Neural crest cell (in vitro differentiated cells): ENCODE results near the gene PTGIS. TPM values are rescaled to one million over a fixed set of nuclear protein-coding genes. Genes with fewer than 3 reads are reported as not detected.

Experiments used
- DNase-seq: peaks from one replicate; pipeline ENCODE4 v3.0.0; 2021; ENCODE audit warnings: low read depth, mixed read lengths, low spot score
- H3K27ac Mint-ChIP-seq: one replicate; pipeline ENCODE4 v1.8.0; 2021; ENCODE audit warnings: mild to moderate bottlenecking, mixed read lengths; ENCODE audit not compliant: unreplicated experiment
- H3K27me3 Mint-ChIP-seq: 2 replicates; pipeline ENCODE4 v1.8.0; 2021; ENCODE audit warnings: low read depth, mild to moderate bottlenecking, mixed read lengths
- H3K36me3 Mint-ChIP-seq: 2 replicates; pipeline ENCODE4 v1.8.0; 2021; ENCODE audit warnings: low read depth, mild to moderate bottlenecking, mixed read lengths
- H3K4me1 Mint-ChIP-seq: 2 replicates; pipeline ENCODE4 v1.8.0; 2021; ENCODE audit warnings: mixed read lengths
- H3K4me3 Mint-ChIP-seq: one replicate; pipeline ENCODE4 v1.8.0; 2021; ENCODE audit warnings: mild to moderate bottlenecking, mixed read lengths
- H3K9me3 Mint-ChIP-seq: 2 replicates; pipeline ENCODE4 v1.8.0; 2021; ENCODE audit warnings: mixed read lengths
- CTCF ChIP-seq: fragments of 200-600 bp; sonication (generic); conservative IDR thresholded peaks from 2 replicates; pipeline ENCODE4 v1.5.0; 2021; ENCODE audit warnings: antibody characterized with exemption, mild to moderate bottlenecking
- total RNA-seq: library from RNA; stranded (reverse); gene quantifications from 2 replicates; pipeline ENCODE4 v1.2.1, GENCODE V29; 2021

The PTGIS gene
- total RNA-seq, 1 donor from 2014 or later: 7.1 TPM

- Mint-ChIP-seq H3K4me1 (peaks cover 9% of the 10 kb centered on the region), H3K36me3 (no peaks in the 10 kb centered on the region), H3K27ac (no peak overlapping the region), H3K4me3 (no peak overlapping the region), H3K27me3 (peaks cover 29% of the 10 kb centered on the region), H3K9me3 (no peaks in the 10 kb centered on the region)
- TF ChIP-seq CTCF: no peak
- no peak for DNase-seq
Measured at GRCh38 chr20:49475292-49476015, 92.5 kb downstream of the PTGIS start.

GRCh38 chr20:49471397-49471796, 96.5 kb downstream of the PTGIS start:
- no peaks in the 10 kb centered on the region for H3K9me3 Mint-ChIP-seq
- TF ChIP-seq CTCF: no peak
- H3K27me3 Mint-ChIP-seq: peaks cover 27% of the 10 kb centered on the region
- H3K4me1 Mint-ChIP-seq: no peaks in the 10 kb centered on the region
- no peak overlapping the region for H3K27ac Mint-ChIP-seq
- DNase-seq: no peak
- H3K36me3 Mint-ChIP-seq: no peaks in the 10 kb centered on the region
- H3K4me3 Mint-ChIP-seq: no peak overlapping the region

- Mint-ChIP-seq H3K9me3 (no peaks in the 10 kb centered on the region), H3K36me3 (no peaks in the 10 kb centered on the region), H3K4me1 (no peaks in the 10 kb centered on the region), H3K27me3 (peaks cover 27% of the 10 kb centered on the region), H3K27ac (no peak overlapping the region), H3K4me3 (no peak overlapping the region)
- TF ChIP-seq CTCF: no peak
- DNase-seq: no peak
Measured at GRCh38 chr20:49470922-49471321, 97.0 kb downstream of the PTGIS start.

- Mint-ChIP-seq H3K27ac (no peak overlapping the region), H3K27me3 (peaks cover 20% of the 10 kb centered on the region), H3K4me3 (no peak overlapping the region), H3K9me3 (no peaks in the 10 kb centered on the region), H3K36me3 (no peaks in the 10 kb centered on the region), H3K4me1 (no peaks in the 10 kb centered on the region)
- DNase-seq: no peak
- no peak for TF ChIP-seq CTCF
Measured at GRCh38 chr20:49469060-49469459, 98.9 kb downstream of the PTGIS start.

- Mint-ChIP-seq H3K9me3 (no peaks in the 10 kb centered on the region), H3K36me3 (no peaks in the 10 kb centered on the region), H3K4me1 (no peaks in the 10 kb centered on the region), H3K4me3 (no peak overlapping the region), H3K27me3 (peaks cover 20% of the 10 kb centered on the region), H3K27ac (no peak overlapping the region)
- no peak for DNase-seq
- no peak for TF ChIP-seq CTCF
Measured at GRCh38 chr20:49468412-49468811, 99.5 kb downstream of the PTGIS start.
